ENCODE measurements around the gene MPV17. TPM values are rescaled to one million over a fixed set of nuclear protein-coding genes. Genes with fewer than 3 reads are reported as not detected.
A peak's percentile ranks its signal among the peaks of the same experiment; 100 is the strongest.

The MPV17 gene
- total and polyA plus RNA-seq, 9 of the 15 experiments (the other 6 are each of a cell fraction or from before 2014, with no cell fraction given), result 54.7 to 140 (median 70.2) TPM

DNA sequence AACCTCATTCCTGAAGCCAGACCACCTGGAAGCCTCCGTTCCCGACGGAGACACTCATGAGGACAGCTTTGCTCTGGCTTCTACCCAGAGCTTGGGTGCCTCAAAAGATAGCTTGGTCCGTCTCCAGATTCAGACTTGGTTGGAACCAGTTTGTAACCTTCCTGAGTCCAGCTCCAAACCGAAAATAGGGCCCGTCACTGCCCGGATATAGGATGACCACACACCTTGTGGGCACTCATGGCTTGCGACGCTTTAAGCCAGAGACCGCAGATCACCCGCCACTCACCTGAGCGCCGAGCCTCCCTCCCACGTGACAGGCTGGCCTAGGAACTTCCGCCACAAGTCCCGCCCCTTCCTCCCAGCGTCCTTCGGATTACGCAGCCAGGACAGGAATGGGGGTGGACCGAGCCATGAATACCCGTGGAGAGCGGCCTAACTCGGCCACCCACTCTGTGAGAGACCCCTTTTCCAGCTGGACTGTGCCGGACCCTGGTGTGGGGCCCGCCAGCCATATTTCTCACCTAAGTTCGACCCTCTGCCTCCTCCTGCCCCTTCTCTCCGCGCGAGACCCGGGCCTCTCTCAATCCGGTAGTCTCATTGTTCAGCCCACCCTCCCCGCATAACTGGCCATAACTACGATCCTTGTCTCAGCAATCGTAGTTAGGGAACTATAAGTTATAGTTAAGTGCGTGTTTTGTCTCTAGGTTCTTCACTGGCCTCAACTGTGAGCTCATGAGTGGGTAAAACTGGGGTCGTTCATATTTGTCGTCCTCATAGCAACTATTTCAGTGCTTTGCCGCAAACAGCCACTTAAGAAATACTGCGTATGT lies at the start of gene MPV17 (continued):
- TF ChIP-seq, protein P1, sequence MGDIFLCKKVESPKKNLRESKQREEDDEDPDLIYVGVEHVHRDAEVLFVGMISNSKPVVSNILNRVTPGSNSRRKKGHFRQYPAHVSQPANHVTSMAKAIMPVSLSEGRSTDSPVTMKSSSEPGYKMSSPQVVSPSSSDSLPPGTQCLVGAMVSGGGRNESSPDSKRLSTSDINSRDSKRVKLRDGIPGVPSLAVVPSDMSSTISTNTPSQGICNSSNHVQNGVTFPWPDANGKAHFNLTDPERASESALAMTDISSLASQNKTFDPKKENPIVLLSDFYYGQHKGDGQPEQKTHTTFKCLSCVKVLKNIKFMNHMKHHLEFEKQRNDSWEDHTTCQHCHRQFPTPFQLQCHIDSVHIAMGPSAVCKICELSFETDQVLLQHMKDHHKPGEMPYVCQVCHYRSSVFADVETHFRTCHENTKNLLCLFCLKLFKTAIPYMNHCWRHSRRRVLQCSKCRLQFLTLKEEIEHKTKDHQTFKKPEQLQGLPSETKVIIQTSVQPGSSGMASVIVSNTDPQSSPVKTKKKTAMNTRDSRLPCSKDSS (IDR thresholded peaks at IDR 0.05; ENCODE audit: low read depth, partially characterized antibody), result no peak
- no peak for TF ChIP-seq PHB2 (IDR thresholded peaks at IDR 0.05; ENCODE audit: low read depth)
- peak; percentile 35 for TF ChIP-seq RB1 (IDR thresholded peaks at IDR 0.05; ENCODE audit: low read depth)
- TF ChIP-seq RFX5 (IDR thresholded peaks at IDR 0.05; ENCODE audit: low read depth, low read length), result no peak
- no peak for TF ChIP-seq BRF1 (IDR thresholded peaks at IDR 0.05; ENCODE audit: borderline replicate concordance, extremely low read depth, insufficient read length)
- 0 out of 2 replicates have a peak, but pooled peaks have one; percentile 19 for TF ChIP-seq SMAD4 (CRISPR knock-in tag; conservative IDR thresholded peaks at IDR 0.05)
- TF ChIP-seq KDM2B (CRISPR knock-in tag; IDR thresholded peaks at IDR 0.05), result no peak
- TF ChIP-seq, protein P2, sequence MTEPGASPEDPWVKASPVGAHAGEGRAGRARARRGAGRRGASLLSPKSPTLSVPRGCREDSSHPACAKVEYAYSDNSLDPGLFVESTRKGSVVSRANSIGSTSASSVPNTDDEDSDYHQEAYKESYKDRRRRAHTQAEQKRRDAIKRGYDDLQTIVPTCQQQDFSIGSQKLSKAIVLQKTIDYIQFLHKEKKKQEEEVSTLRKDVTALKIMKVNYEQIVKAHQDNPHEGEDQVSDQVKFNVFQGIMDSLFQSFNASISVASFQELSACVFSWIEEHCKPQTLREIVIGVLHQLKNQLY (CRISPR knock-in tag; conservative IDR thresholded peaks at IDR 0.05), result 0 out of 4 replicates have a peak, but pooled peaks of 1 of the 2 experiments have one; percentile 29
- no peak for TF ChIP-seq THRAP3 (IDR thresholded peaks at IDR 0.05; ENCODE audit: borderline replicate concordance)
- no peak for TF ChIP-seq PRMT5 (CRISPR knock-in tag; IDR thresholded peaks at IDR 0.05)
- TF ChIP-seq ZNF41 (CRISPR knock-in tag; conservative IDR thresholded peaks at IDR 0.05), result no peak
- TF ChIP-seq HMG20A (CRISPR knock-in tag; conservative IDR thresholded peaks at IDR 0.05), result no peak
- TF ChIP-seq, protein P3, sequence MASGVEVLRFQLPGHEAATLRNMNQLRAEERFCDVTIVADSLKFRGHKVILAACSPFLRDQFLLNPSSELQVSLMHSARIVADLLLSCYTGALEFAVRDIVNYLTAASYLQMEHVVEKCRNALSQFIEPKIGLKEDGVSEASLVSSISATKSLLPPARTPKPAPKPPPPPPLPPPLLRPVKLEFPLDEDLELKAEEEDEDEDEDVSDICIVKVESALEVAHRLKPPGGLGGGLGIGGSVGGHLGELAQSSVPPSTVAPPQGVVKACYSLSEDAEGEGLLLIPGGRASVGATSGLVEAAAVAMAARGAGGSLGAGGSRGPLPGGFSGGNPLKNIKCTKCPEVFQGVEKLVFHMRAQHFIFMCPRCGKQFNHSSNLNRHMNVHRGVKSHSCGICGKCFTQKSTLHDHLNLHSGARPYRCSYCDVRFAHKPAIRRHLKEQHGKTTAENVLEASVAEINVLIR (CRISPR knock-in tag; IDR thresholded peaks at IDR 0.05), result no peak
- TF ChIP-seq, protein P4, sequence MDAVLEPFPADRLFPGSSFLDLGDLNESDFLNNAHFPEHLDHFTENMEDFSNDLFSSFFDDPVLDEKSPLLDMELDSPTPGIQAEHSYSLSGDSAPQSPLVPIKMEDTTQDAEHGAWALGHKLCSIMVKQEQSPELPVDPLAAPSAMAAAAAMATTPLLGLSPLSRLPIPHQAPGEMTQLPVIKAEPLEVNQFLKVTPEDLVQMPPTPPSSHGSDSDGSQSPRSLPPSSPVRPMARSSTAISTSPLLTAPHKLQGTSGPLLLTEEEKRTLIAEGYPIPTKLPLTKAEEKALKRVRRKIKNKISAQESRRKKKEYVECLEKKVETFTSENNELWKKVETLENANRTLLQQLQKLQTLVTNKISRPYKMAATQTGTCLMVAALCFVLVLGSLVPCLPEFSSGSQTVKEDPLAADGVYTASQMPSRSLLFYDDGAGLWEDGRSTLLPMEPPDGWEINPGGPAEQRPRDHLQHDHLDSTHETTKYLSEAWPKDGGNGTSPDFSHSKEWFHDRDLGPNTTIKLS (IDR thresholded peaks at IDR 0.05; ENCODE audit: borderline replicate concordance, low read depth), result peak; percentile 63; the same call in 1 of the 2 replicates
- peak; percentile 70 to 81 for TF ChIP-seq FOXK2 (conservative IDR thresholded peaks at IDR 0.05 in 1 of 2, IDR thresholded peaks at IDR 0.05 in 1 of 2; ENCODE audit: low read depth in 2 of 2)
- no peak for TF ChIP-seq ZNF354B (CRISPR knock-in tag; IDR thresholded peaks at IDR 0.05)
- TF ChIP-seq ZFP1 (CRISPR knock-in tag; IDR thresholded peaks at IDR 0.05), result no peak
- peak; percentile 15; the same call in 1 of the 2 replicates for TF ChIP-seq RUNX1 (IDR thresholded peaks at IDR 0.05; ENCODE audit: low read depth)
- TF ChIP-seq, protein P5, sequence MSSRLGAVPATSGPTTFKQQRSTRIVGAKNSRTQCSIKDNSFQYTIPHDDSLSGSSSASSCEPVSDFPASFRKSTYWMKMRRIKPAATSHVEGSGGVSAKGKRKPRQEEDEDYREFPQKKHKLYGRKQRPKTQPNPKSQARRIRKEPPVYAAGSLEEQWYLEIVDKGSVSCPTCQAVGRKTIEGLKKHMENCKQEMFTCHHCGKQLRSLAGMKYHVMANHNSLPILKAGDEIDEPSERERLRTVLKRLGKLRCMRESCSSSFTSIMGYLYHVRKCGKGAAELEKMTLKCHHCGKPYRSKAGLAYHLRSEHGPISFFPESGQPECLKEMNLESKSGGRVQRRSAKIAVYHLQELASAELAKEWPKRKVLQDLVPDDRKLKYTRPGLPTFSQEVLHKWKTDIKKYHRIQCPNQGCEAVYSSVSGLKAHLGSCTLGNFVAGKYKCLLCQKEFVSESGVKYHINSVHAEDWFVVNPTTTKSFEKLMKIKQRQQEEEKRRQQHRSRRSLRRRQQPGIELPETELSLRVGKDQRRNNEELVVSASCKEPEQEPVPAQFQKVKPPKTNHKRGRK (tag; IDR thresholded peaks at IDR 0.05), result no peak
- TF ChIP-seq, protein P6, sequence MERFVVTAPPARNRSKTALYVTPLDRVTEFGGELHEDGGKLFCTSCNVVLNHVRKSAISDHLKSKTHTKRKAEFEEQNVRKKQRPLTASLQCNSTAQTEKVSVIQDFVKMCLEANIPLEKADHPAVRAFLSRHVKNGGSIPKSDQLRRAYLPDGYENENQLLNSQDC (CRISPR knock-in tag; IDR thresholded peaks at IDR 0.05), result no peak

Measured in K562 (cell line).